A549 (cell line): ENCODE measurements around the gene ADGRF5.

Source experiments
- CHD2 ChIP-seq: fragments of 150-350 bp; IDR thresholded peaks from 2 replicates; pipeline ENCODE4 v1.6.1; 2014; ENCODE audit warnings: low read length; ENCODE audit not compliant: partially characterized antibody
- CHD4 ChIP-seq: fragments of 200-600 bp; sonication (generic); IDR thresholded peaks from 2 replicates; pipeline ENCODE4 v1.6.1; 2016; ENCODE audit warnings: antibody characterized with exemption, mild to moderate bottlenecking, borderline replicate concordance
- CTCF ChIP-seq: fragments of >200 bp; sonication (Bioruptor Twin); formaldehyde crosslinking; IDR thresholded peaks from 3 replicates; pipeline ENCODE4 v1.5.1; 2016
- EP300 ChIP-seq, 2 experiments: fragments of >200 bp; sonication (Bioruptor Twin); formaldehyde crosslinking; IDR thresholded peaks; 2 replicates in 1 of 2; 3 replicates in 1 of 2; pipeline ENCODE4 v1.6.1; 2016 to 2017
- JUNB ChIP-seq: fragments of >200 bp; sonication (Bioruptor Twin); formaldehyde crosslinking; IDR thresholded peaks from 2 replicates; pipeline ENCODE4 v1.6.1; 2016
- RFX5 ChIP-seq: fragments of 450-650 bp; IDR thresholded peaks from 2 replicates; pipeline ENCODE4 v1.7.1; 2014; ENCODE audit warnings: antibody characterized with exemption, mild to moderate bottlenecking, moderate library complexity
- RNF2 ChIP-seq: fragments of 200-600 bp; sonication (generic); IDR thresholded peaks from 2 replicates; pipeline ENCODE4 v1.6.1; 2016; ENCODE audit warnings: low read depth, mild to moderate bottlenecking, antibody characterized with exemption, moderate library complexity, borderline replicate concordance
- ZC3H11A ChIP-seq: fragments of 450-650 bp; IDR thresholded peaks from 2 replicates; pipeline ENCODE4 v1.6.1; 2014; ENCODE audit warnings: antibody characterized with exemption, mild to moderate bottlenecking

GRCh38 chr6:46915380-46915779, 6.4 kb downstream of the ADGRF5 start:
- TF ChIP-seq JUNB (no peak), RFX5 (no peak), CTCF (no peak), EP300 (IDR thresholded peaks at IDR 0.05) (no peak), CHD4 (no peak), ZC3H11A (no peak), CHD2 (no peak), RNF2 (no peak)
